Neural crest cell (in vitro differentiated cells): ENCODE data around the gene CD3G. TPM values are rescaled to one million over a fixed set of nuclear protein-coding genes. Genes with fewer than 3 reads are reported as not detected.

Experiments
- DNase-seq: peaks from one replicate; pipeline ENCODE4 v3.0.0; 2021; ENCODE audit warnings: low read depth, mixed read lengths, low spot score
- H3K27ac Mint-ChIP-seq: one replicate; pipeline ENCODE4 v1.8.0; 2021; ENCODE audit warnings: mild to moderate bottlenecking, mixed read lengths; ENCODE audit not compliant: unreplicated experiment
- H3K27me3 Mint-ChIP-seq: 2 replicates; pipeline ENCODE4 v1.8.0; 2021; ENCODE audit warnings: low read depth, mild to moderate bottlenecking, mixed read lengths
- H3K36me3 Mint-ChIP-seq: 2 replicates; pipeline ENCODE4 v1.8.0; 2021; ENCODE audit warnings: low read depth, mild to moderate bottlenecking, mixed read lengths
- H3K4me1 Mint-ChIP-seq: 2 replicates; pipeline ENCODE4 v1.8.0; 2021; ENCODE audit warnings: mixed read lengths
- H3K4me3 Mint-ChIP-seq: one replicate; pipeline ENCODE4 v1.8.0; 2021; ENCODE audit warnings: mild to moderate bottlenecking, mixed read lengths
- H3K9me3 Mint-ChIP-seq: 2 replicates; pipeline ENCODE4 v1.8.0; 2021; ENCODE audit warnings: mixed read lengths
- total RNA-seq: library from RNA; stranded (reverse); gene quantifications from 2 replicates; pipeline ENCODE4 v1.2.1, GENCODE V29; 2021
- TF ChIP-seq, protein P1 (sequence below): fragments of 200-600 bp; sonication (generic); conservative IDR thresholded peaks from 2 replicates; pipeline ENCODE4 v1.5.0; 2021; ENCODE audit warnings: antibody characterized with exemption, mild to moderate bottlenecking

CD3G gene
- total RNA-seq, 1 donor from 2014 or later: not detected

DNA sequence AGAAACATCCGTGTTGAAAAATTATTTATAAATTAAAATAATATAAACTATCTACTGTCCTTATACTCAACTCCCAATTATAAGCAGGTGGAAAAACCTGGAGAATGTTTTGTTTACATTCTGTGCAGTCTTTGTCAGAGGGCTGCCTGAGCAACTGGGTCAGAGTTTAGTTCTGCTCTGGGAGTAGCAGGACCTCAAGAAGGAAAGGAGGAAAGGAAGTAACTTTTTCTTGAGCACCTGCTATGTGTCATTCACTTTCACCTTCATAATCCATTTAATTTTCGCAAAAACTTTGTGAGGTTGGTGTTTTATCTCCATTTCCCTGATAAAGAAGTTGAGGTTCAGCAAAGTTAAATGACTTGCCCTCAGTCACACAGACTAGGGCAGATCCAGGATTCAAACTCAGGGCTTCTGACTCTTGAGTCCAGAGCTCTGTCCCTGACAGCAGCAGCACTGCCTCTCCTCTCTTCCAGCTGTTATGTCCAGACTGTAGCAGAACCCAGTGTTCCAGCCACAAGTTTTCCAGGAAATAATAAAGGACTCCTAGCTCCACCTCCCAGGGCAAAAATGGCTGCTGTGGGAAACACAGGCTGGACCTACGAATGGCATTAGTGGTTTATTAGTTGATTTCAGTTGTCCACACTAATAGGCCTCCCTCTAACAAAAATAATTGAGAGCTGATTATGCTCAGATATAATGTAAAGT, 33.2 kb upstream of the CD3G start:
- Mint-ChIP-seq H3K27me3 (peaks cover 47% of the 10 kb centered on the region), H3K4me1 (peaks cover 6% of the 10 kb centered on the region), H3K27ac (no peak overlapping the region), H3K9me3 (peaks cover 2% of the 10 kb centered on the region), H3K4me3 (no peak overlapping the region), H3K36me3 (no peaks in the 10 kb centered on the region)
- TF ChIP-seq, protein P1, sequence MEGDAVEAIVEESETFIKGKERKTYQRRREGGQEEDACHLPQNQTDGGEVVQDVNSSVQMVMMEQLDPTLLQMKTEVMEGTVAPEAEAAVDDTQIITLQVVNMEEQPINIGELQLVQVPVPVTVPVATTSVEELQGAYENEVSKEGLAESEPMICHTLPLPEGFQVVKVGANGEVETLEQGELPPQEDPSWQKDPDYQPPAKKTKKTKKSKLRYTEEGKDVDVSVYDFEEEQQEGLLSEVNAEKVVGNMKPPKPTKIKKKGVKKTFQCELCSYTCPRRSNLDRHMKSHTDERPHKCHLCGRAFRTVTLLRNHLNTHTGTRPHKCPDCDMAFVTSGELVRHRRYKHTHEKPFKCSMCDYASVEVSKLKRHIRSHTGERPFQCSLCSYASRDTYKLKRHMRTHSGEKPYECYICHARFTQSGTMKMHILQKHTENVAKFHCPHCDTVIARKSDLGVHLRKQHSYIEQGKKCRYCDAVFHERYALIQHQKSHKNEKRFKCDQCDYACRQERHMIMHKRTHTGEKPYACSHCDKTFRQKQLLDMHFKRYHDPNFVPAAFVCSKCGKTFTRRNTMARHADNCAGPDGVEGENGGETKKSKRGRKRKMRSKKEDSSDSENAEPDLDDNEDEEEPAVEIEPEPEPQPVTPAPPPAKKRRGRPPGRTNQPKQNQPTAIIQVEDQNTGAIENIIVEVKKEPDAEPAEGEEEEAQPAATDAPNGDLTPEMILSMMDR: no peak
- DNase-seq: no peak

DNA sequence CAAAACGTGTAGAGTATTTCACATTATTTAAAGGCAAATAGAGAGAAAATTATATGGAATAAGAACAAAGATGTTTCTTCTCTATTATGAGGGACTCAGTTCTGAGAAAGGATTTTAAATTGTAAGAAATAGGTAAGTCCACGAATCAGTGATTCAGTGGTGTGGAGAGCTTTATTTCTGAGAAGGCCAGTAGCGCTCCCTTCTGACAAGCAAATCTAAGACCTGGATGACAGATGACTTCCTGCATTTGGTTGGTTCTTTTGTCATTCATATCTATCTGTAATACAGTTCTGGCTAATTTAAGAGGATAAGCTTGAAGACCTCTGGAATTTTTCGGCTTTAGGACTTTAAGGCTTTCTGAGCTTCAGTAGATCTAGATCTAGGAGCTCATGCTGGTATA, 32.6 kb upstream of the CD3G start:
- Mint-ChIP-seq H3K4me1 (peaks cover 11% of the 10 kb centered on the region), H3K9me3 (peaks cover 2% of the 10 kb centered on the region), H3K4me3 (no peak overlapping the region), H3K27me3 (peaks cover 47% of the 10 kb centered on the region), H3K36me3 (no peaks in the 10 kb centered on the region), H3K27ac (no peak overlapping the region)
- TF ChIP-seq, protein P1: no peak
- DNase-seq: no peak

DNA sequence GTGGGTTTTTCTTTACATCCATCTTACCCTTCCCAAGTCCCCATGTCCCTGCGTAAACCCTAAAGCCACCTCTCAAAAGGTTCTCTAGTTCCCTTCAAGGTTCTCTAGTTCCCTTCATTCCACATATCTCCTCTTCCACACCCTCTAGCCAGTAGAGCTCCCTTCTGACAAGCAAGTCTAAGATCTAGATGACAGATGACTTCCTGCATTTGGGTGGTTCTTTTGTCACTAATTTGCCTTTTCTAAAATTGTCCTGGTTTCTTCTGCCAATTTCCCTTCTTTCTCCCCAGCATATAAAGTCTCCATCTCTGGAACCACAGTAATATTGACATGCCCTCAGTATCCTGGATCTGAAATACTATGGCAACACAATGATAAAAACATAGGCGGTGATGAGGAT, 31.8 kb upstream of the CD3G start:
- TF ChIP-seq, protein P1: no peak
- Mint-ChIP-seq H3K27me3 (peaks cover 50% of the 10 kb centered on the region), H3K4me3 (no peak overlapping the region), H3K27ac (no peak overlapping the region), H3K9me3 (peaks cover 2% of the 10 kb centered on the region), H3K36me3 (no peaks in the 10 kb centered on the region), H3K4me1 (peaks cover 19% of the 10 kb centered on the region)
- no peak for DNase-seq

DNA sequence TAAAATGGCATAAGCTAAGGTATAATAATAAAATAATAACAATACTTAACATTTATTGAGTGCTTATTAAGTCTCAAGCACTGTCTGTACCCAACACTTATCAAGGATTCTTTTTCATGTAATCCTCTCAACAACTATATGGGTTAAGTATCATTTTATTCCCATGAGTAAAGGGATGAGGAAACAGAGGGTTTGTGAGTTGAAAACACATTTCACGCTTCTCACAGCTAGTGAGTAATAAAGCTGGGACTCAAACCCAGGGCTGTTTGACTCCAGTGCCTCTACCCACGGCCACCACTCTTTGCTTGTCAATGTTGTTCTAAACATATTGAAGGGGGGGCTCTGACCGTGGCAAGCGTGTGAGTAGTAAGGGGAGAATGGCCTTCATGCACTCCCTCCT, 30.9 kb upstream of the CD3G start:
- peaks cover 52% of the 10 kb centered on the region for H3K27me3 Mint-ChIP-seq
- TF ChIP-seq, protein P1: no peak
- no peak overlapping the region for H3K4me3 Mint-ChIP-seq
- H3K9me3 Mint-ChIP-seq: peaks cover 2% of the 10 kb centered on the region
- no peaks in the 10 kb centered on the region for H3K36me3 Mint-ChIP-seq
- H3K27ac Mint-ChIP-seq: no peak overlapping the region
- H3K4me1 Mint-ChIP-seq: peaks cover 20% of the 10 kb centered on the region
- DNase-seq: no peak

DNA sequence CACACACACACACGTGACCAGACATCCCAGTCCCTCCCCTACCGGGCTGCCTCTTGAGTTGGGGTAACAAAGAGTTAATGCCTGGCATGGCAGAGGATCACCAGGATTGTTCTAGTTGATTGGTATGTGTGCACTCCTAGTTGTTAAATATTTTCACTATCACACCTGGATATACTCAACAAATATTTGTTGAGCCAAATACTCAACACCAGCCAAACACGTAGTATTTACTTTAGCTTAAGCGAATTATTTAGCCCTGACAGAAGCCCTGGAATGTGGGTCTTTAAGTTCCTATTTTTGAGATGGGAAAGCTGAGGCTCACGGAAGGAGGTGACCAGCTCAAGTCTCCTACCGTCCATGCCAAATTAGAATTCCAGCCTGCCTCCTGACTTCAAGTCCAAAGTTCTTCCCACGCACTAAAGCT, 29.1 kb upstream of the CD3G start:
- Mint-ChIP-seq H3K4me1 (peaks cover 20% of the 10 kb centered on the region), H3K27me3 (peaks cover 50% of the 10 kb centered on the region), H3K27ac (no peak overlapping the region), H3K9me3 (peaks cover 6% of the 10 kb centered on the region), H3K36me3 (no peaks in the 10 kb centered on the region), H3K4me3 (no peak overlapping the region)
- DNase-seq: no peak
- TF ChIP-seq, protein P1: no peak
